Lung microvascular endothelial cell (primary cell): ENCODE measurements around the gene PFKP. TPM values are rescaled to one million over a fixed set of nuclear protein-coding genes. Genes with fewer than 3 reads are reported as not detected.

ENCODE experiments used
- DNase-seq, 2 donors: peaks; one replicate each; pipeline versions ENCODE4 v3.0.0 to v3.0.0-alpha.2; 2010; ENCODE audit warnings: low read depth in 2 of 2
- total RNA-seq: library from RNA; depleted of rRNA; stranded (reverse); fragments of >200 nt; gene quantifications from 2 replicates; pipeline ENCODE4 v1.2.1, GENCODE V29; 2014

PFKP gene
- total RNA-seq, 1 donor from 2014 or later, result 110 TPM

- DNase-seq, result no peak
Observed at GRCh38 chr10:3111621-3112163, 44.3 kb downstream of the PFKP start.

GRCh38 chr10:3113343-3113720, 46.0 kb downstream of the PFKP start:
- no peak for DNase-seq

DNA sequence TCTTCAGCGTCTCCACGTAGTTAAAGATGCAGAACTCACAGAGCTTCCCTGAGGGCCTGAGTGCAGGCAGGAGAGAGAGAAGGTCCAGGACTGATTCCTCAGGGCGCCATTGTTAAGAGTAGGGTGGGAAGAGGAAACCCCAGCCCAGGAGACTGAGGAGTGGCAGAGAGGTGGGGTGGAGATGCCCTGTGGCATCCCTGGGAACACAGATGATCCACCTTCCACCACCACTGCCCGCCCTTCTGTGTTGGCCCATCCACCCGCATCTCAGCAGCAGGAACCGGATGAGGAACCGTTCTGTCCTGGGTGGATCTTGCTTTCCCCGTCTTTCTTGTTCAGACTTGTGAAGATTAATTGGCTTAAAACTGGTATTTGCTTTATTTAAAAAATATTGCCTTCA, 48.3 kb downstream of the PFKP start:
- DNase-seq, result no peak

- DNase-seq, result no peak
Observed at GRCh38 chr10:3116508-3117100, 49.3 kb downstream of the PFKP start.

DNA sequence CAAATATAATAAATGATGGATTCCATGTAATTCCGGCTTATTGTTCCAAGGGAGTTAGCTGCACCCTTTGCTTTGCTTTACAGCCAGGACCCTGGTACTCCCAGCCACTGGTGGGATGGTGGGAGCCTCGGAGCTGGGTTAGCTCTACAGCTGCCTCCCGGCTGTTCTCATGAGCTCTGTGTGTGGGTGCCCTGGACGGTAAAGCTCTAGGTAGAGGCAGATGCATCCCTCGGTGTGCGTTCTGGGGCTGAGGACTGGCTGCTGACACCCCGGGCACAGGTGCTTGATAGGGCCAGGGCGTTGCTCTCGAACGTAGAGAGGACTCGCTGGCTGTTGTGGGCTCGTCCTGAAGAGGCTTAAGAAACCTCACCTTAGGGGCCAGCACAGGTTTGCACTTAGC, 50.1 kb downstream of the PFKP start:
- DNase-seq, result no peak

DNA sequence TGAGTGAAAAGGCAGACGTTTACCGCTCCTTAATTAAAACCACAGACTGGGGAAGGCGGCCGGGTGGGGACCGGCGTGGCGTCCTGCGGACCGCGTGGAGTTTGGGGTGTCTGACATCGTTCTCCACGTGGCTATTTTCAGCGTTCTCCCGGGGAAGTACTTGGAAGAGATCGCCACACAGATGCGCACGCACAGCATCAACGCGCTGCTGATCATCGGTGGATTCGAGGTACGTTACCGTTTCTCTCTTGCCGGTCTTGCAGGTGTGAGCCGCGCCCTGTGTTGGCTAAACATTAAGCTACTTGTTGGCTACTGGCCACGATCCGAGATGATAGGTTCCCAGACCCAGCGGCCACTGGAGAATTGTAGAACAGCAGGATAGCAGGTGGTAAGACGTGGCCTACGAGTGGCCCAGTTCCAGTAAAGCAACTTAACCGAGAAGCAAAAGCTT, 51.3 kb downstream of the PFKP start:
- DNase-seq, result no peak

GRCh38 chr10:3119796-3120459, 52.6 kb downstream of the PFKP start:
- DNase-seq, result peak; percentile 40 to 51

DNA sequence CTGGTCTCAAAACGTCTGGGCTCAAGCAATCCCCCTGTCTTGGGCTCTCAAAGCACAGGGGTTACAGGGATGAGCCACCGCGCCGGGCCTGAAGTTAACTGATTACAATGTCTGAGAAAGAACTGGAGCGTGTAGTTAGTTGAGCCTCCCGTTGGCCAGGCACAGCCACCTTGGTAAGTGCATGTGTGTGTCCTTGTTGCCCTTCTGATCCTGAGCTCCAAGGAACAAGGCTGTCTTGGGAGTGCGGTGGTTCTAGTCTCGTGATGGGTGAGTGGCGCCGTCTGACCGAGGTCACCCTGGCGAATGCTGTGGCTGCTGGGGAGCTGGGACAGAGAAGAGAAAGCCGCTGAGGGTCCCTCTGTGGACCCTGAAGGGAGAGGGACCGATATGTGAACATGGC, 54.7 kb downstream of the PFKP start:
- no peak for DNase-seq

GRCh38 chr10:3122486-3123205, 55.3 kb downstream of the PFKP start:
- peak; percentile 23 to 39 for DNase-seq

- DNase-seq, result no peak
Observed at GRCh38 chr10:3123571-3124411, 56.4 kb downstream of the PFKP start.

DNA sequence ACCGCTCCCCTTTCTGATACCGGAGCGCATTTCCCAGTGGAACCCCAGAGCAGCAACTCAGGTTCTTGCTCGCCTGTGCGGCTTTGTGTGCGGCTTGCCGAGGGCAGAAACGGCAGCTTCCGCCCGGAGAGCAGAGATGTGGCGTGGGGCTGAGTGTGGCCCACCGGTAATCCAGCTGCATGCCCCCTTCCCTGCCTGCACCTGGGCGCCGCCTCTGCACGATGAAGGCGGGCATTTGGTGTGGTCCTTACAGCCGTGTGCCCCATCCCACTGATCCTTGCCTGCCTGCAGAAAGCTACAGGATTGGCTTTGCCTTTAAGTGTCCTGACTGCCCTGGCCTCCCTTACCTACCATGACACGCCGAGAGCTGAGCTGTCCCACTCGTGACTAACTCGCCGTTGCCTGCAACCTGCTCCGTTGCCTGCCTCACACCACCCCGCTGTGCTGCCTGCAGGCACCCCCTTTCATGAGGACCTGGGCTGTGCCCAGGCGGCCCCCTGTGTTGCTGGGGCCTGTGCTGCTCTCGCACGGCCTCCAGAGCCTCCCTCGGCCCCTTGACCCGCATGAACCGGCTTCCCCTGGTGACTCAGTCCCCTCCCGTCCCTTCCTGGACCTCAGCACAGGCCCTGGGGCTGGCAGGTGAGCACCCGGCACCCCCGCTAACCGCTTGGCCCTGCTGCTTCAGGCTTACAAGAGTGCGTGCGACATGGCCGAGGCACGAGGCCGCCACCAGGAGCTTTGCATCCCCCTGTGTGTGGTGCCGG, 57.2 kb downstream of the PFKP start:
- peak in 1 of 2 donors; percentile 30 for DNase-seq

- no peak for DNase-seq
Observed at GRCh38 chr10:3125527-3126170, 58.3 kb downstream of the PFKP start.

DNA sequence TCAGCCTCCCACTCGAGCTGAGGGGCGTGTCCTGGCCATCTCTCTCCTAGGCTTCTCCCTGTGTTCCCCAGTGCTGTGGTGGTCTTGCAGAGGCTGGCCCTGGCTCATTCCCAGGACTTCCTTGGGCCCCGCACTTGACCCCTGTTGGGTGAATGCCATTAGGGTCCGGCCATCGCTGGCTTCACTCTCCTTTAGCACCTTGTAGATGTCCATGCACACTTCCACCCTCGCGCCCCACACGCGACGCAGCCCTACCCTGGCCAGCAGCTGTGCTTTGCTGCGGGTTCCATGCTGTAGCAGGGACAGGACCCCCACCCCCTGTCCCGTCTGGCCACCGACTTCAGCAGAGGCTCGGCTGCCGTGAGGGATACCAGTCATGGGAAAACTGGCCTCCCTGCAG, 58.9 kb downstream of the PFKP start:
- no peak for DNase-seq

DNA sequence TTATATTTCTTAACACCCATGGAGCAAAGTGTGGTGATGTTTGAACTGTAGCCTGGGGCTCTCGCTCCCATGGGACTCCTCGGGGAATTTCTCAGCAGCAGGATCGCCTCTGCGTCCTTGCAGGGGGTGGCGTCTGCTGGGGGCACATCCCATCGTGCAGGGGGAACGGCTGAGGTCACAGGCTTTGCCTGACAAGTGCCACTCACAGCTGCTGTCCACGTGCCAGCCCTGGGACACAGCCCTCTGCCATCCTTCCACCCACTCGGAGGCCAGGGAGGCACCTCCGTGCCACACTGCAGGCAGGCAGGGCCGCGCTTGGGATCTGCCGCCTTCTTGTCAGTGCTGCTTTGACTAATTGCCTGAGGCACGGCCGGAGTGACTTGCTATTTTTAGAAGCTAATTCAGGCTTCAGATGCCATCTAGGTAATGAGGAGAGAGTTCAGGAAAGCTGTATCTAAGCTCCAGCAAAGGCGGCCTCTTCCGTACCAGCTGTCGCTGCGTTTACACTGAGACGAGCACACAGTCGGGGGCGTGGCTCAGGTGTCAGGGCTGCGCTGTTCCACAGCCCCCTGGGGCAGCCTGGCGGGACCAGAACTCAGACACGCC, 59.5 kb downstream of the PFKP start:
- DNase-seq, result no peak

DNA sequence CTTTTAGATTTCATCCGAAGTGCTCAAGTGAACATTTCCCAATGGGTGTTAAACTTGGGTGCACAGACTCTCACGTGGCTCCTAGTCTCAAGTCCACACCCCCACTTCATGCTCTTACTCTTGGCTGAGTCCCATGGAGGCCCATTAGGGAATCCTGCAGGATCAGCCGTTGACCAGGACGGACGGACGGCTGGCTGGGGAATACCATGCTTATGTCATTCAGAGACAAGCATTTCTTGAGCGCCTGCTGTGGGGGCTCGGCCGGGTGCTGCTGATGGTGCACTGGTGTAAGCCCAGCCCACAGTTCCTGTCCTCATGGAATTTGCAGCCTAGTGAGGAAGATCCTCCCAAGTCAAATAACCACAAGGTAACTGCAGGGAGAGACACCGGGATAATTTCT, 60.6 kb downstream of the PFKP start:
- no peak for DNase-seq

DNA sequence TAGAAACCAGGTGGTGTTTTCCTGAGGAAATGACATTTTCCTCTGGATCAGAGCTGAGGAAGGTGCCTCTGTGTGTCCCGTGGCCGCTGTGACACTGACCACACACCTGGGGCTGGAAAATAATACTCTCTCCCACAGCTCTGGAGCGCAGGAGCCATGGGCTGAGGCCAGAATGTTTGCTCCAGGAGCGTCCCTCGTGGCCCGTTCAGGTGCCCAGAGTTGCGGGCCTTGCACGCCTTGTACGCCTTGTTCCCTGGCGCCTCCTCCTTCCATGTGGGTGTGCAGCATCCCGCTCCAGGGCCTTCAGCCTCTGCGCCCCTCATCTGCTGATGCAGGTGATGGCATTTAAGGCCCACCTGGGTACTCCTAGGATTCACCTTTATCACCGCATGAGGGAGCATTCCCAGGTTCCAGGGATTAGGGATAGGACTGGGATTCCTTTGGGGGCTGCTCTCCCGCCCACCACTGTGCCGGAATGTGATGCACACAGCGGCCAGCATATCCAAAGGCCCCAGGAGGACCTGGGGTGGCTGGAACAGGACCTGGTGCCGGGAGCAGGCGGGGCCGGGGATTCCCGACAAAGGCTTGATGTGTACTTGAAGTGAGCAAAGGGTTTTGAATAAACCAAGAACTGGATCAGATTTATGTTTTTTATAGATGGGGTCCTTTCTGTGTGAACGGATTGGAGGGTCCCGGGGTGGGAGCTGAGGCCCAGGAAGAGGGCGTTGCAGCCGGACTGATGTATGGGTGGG, 61.2 kb downstream of the PFKP start:
- no peak for DNase-seq

GRCh38 chr10:3129581-3130340, 62.4 kb downstream of the PFKP start:
- DNase-seq, result no peak

DNA sequence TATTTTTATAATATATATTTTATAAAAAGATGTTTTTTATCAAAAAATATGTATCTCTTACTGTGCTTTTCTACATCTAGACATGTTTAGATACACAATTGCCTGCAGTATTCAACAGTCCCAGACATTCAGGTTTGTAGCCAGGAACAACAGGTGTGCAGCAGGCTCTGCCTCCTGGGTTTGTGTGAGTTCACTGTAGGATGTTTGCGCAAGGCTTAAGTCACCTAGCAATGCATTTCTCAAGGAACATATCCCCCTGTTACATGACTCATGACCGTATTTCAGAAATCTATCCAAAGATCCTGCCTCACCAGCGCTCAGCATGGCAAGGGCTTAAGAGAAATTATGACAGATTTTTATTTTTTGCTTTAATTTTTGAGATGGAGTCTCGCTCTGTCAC, 63.8 kb downstream of the PFKP start:
- no peak for DNase-seq
